ENCODE results near the gene LCOR.

GRCh38 chr10:96987842-96988175 is 155.7 kb downstream of the LCOR start:
- TF ChIP-seq, protein P1, sequence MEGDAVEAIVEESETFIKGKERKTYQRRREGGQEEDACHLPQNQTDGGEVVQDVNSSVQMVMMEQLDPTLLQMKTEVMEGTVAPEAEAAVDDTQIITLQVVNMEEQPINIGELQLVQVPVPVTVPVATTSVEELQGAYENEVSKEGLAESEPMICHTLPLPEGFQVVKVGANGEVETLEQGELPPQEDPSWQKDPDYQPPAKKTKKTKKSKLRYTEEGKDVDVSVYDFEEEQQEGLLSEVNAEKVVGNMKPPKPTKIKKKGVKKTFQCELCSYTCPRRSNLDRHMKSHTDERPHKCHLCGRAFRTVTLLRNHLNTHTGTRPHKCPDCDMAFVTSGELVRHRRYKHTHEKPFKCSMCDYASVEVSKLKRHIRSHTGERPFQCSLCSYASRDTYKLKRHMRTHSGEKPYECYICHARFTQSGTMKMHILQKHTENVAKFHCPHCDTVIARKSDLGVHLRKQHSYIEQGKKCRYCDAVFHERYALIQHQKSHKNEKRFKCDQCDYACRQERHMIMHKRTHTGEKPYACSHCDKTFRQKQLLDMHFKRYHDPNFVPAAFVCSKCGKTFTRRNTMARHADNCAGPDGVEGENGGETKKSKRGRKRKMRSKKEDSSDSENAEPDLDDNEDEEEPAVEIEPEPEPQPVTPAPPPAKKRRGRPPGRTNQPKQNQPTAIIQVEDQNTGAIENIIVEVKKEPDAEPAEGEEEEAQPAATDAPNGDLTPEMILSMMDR (IDR thresholded peaks at IDR 0.05) = no peak
- TF ChIP-seq POLR2A (IDR thresholded peaks at IDR 0.05) = no peak
